ENCODE results near the gene RC3H1.
"Not testable (repeated sequence)": the region's sequence is repeated elsewhere in the genome, so short reads cannot be mapped to it uniquely, and the experiment has no call there.

Gene RC3H1

GRCh38 chr1:173937062-173937461, 85.1 kb downstream of the RC3H1 start:
- DNase-seq (ENCODE audit: low read depth) = no peak

- DNase-seq (ENCODE audit: low read depth) = no peak
Observed at GRCh38 chr1:173934440-173934839, 87.7 kb downstream of the RC3H1 start.

GRCh38 chr1:173930541-173930940, 91.6 kb downstream of the RC3H1 start:
- not testable (repeated sequence) for DNase-seq (ENCODE audit: low read depth)

GRCh38 chr1:173925306-173926242, 96.6 kb downstream of the RC3H1 start:
- no peak for DNase-seq (ENCODE audit: low read depth)

- DNase-seq (ENCODE audit: low read depth) = no peak
Observed at GRCh38 chr1:173920861-173921260, 101.3 kb downstream of the RC3H1 start.

GRCh38 chr1:173917635-173918493, 104.3 kb downstream of the RC3H1 start:
- no peak for DNase-seq (ENCODE audit: low read depth)

DNA sequence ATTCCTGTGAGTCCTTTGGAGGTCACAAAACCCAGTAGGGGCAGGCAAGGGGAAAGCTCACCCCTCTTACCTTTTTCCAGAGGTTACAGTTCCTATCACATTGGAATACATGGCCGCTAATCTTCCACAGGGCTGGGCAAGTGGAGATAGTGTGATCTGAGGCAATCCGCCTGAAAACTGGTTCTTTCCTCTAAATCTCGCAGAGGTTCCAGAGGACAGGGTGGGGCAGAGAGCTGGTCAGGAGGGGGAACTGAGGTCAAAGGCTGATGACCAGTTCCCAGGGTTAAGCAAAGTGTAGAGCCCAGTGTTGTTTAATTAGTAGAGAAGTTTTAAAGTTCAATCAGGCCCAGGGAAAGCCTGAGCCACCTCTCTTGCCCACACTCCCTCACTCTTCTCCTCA, 105.0 kb downstream of the RC3H1 start, which contains the start of gene SERPINC1:
Gene SERPINC1, minus strand, starts transcription at position 179 of the 400 bp plus-strand sequence. Its CDS starts 68 bp downstream, at position 111.
- no peak for DNase-seq (ENCODE audit: low read depth)

GRCh38 chr1:173916667-173917066, 105.5 kb downstream of the RC3H1 start:
- no peak for DNase-seq (ENCODE audit: low read depth)

DNA sequence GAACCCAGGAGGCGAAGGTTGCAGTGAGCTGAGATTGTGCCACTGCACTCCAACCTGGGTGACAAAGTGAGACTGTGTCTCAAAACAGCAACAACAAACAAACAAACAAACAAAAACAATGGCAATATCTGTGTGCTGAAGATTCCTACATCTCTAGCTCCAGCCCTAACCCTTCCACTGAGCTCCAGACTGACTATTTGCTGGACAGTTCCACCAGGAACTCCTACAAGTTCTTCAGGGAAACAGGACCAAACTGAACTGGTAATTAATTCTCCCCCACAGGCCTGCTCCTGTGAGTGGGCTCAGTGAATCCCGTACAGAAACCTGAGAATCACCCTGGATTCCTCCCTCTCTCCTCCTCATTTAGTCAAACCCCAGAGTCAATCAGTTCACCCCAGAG, 106.6 kb downstream of the RC3H1 start:
- no peak for DNase-seq (ENCODE audit: low read depth)

DNA sequence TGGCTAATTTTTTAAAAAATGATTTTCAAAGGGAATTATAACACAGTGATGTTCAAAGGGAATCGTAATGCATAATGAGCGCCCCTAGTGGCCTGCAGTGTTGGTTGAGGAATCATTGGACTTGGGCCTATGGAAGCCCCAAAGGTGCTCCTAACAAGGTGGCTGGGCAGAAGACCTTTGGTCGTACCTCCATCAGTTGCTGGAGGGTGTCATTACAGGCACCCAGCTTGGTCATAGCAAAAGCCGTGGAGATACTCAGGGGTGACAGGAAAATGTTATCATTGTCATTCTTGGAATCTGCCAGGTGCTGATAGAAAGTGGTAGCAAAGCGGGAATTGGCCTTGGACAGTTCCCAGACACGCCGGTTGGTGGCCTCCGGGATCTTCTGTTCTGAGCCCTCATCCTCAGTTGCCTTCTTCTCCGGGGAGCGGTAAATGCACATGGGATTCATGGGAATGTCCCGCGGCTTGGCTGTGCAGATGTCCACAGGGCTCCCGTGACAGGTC, 107.7 kb downstream of the RC3H1 start:
- DNase-seq (ENCODE audit: low read depth) = peak; percentile 36

- no peak for DNase-seq (ENCODE audit: low read depth)
Observed at GRCh38 chr1:173913111-173913510, 109.0 kb downstream of the RC3H1 start.

GRCh38 chr1:173903827-173904531, 118.2 kb downstream of the RC3H1 start:
- DNase-seq (ENCODE audit: low read depth) = no peak

DNA sequence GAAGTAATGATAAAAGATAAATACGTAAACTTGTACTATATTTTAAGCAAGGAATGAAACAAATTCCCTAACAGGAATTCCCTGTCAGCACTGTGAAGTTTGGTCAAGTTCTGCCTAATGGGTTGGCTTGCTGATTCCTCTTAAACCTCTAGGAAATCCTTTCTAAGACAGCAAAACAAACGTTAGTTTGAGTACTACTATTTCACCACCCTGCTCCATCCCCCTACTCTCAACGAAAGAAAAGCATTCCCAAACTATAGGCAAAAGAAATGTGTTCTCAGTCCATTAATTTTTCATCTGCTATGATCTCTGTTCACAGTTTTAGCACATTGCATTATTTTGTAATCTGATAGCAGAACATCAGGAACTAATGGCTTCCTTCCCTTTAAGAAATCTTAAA, 121.2 kb downstream of the RC3H1 start:
- DNase-seq (ENCODE audit: low read depth) = no peak

GRCh38 chr1:173900427-173900826, 121.7 kb downstream of the RC3H1 start:
- DNase-seq (ENCODE audit: low read depth) = no peak

- DNase-seq (ENCODE audit: low read depth) = no peak
Observed at GRCh38 chr1:173894189-173894588, 128.0 kb downstream of the RC3H1 start.

GRCh38 chr1:173893611-173894010, 128.5 kb downstream of the RC3H1 start:
- DNase-seq (ENCODE audit: low read depth) = no peak

DNA sequence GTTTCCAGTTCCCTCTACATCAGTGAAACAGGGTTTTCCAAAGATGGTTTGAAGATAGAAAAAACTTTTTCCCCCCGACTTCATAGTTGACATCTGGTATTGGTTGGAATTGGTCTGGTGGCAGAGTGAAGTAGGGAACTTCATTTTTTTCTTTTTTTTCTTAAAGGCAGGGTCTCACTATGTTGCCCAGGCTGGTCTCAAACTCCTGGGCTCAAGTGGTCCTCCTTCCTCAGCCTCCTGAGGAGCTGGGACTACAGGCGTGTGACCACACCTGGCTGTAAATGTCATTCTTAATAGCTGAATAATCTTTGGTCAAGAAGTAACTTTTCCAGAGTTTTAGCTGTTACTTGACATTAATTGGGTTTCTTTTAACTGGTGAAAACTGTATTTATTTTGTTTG, 132.3 kb downstream of the RC3H1 start:
- no peak for DNase-seq (ENCODE audit: low read depth)

DNA sequence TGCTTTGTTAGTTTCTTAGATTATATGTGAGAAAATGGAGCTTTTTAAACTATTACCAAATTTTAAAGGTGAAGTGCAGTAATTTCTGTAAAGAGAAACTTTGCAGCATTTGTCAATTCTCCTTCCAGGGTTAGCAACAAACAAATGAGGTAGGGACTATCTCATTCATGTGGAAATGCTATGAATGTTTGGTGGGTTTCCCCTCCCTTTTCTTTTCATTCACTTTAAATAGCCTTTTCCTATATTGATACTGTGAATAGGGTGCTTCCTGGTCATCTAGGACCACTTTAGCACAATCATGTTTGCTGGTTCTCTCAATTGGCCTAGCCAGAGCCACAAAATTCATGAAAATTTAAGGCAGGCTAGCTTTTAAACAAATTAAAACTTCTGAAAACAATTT, 133.4 kb downstream of the RC3H1 start:
- no peak for DNase-seq (ENCODE audit: low read depth)

- no peak for DNase-seq (ENCODE audit: low read depth)
Observed at GRCh38 chr1:173887627-173888026, 134.5 kb downstream of the RC3H1 start.

DNA sequence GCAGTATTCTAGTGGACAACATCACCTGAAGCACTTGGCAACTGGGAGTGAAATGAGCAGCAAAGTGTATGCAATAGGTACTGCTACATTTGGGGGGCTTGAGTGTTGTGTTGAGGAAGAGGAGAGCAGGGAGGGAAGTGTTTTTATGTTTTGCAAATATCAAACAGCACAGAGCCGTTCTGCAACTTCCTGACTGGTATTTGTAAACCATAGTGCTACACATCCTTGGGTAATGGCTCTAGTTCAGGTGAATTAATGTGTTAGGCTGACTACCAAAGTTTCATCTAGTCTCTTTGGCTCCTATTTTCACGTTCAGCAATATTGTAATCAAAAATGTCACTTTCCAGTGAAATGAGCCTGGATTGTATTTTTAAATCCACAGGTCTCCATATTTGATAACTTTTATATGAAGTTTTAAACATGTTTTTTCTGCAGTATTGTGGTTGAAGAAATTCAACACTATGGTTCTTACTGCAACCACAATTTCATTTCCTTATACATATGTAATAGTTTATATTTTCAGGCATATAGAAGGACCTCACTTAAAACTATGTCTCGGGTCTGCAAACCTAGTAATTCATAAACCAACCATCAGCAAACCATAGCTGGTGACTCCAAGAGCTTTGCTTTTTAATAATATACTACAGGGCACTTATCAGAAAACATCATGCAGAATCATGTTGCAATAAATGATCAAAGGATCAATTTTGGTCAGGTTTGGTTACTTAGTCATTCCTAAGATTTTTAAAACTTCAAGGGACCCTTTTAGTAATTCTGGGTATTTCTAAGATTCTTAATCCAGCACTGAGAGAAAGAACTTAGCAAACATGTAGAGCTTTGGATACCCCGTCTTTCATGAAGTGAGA, 135.2 kb downstream of the RC3H1 start:
- DNase-seq (ENCODE audit: low read depth) = no peak

- no peak for DNase-seq (ENCODE audit: low read depth)
Observed at GRCh38 chr1:173884701-173885100, 137.5 kb downstream of the RC3H1 start.

All from iris pigment epithelial cell (primary cell).